WTC11 (cell line): ENCODE results near the gene EXOC6. TPM values are rescaled to one million over a fixed set of nuclear protein-coding genes. Genes with fewer than 3 reads are reported as not detected.

Experiments
- ATAC-seq: fragments of 200-7000 bp; cut with Tn5 transposase; 2 replicates; pipeline ENCODE4 v1.10.0; 2021; ENCODE audit warnings: mild to moderate bottlenecking, moderate library complexity
- CTCF ChIA-PET: fragments of 300-600 bp; sonication (Branson Sonifier 250); formaldehyde crosslinking; loops from one replicate; lab custom pipeline; 2021; ENCODE audit warnings: antibody characterized with exemption; lab: Charles Lee
- POLR2A ChIA-PET: fragments of 350-600 bp; sonication (Branson Sonifier 250); formaldehyde crosslinking; loops from one replicate; lab custom pipeline; 2021; ENCODE audit warnings: antibody characterized with exemption; lab: Charles Lee
- DNase-seq: peaks from one replicate; pipeline ENCODE4 v3.0.0; 2021; ENCODE audit warnings: low spot score
- H3K27ac Mint-ChIP-seq: 2 replicates; pipeline ENCODE4 v1.8.0; 2021; ENCODE audit warnings: mixed read lengths
- H3K27me3 Mint-ChIP-seq: 2 replicates; pipeline ENCODE4 v1.8.0; 2021; ENCODE audit warnings: low read depth, mild to moderate bottlenecking, moderate library complexity, mixed read lengths
- H3K36me3 Mint-ChIP-seq: 2 replicates; pipeline ENCODE4 v1.8.0; 2021; ENCODE audit warnings: mixed read lengths
- H3K4me1 Mint-ChIP-seq: 2 replicates; pipeline ENCODE4 v1.8.0; 2022; ENCODE audit warnings: mixed read lengths
- H3K4me3 Mint-ChIP-seq: 2 replicates; pipeline ENCODE4 v1.8.0; 2021; ENCODE audit warnings: mild to moderate bottlenecking, moderate library complexity, mixed read lengths
- H3K9me3 Mint-ChIP-seq: 2 replicates; pipeline ENCODE4 v1.8.0; 2021; ENCODE audit warnings: mixed read lengths
- CREB1 ChIP-seq: sonication (generic); formaldehyde crosslinking; IDR thresholded peaks from 2 replicates; pipeline ENCODE4 v1.8.0; 2023; ENCODE audit warnings: mild to moderate bottlenecking, missing genetic modification reagents
- ESRRA ChIP-seq: sonication (generic); formaldehyde crosslinking; IDR thresholded peaks from 2 replicates; pipeline ENCODE4 v1.8.1; 2022; ENCODE audit warnings: mild to moderate bottlenecking, missing genetic modification reagents, borderline replicate concordance
- FOXJ3 ChIP-seq: sonication (generic); formaldehyde crosslinking; IDR thresholded peaks from 2 replicates; pipeline ENCODE4 v1.9.0; 2021; ENCODE audit warnings: missing genetic modification reagents, mild to moderate bottlenecking, borderline replicate concordance
- NFE2L1 ChIP-seq: sonication (generic); formaldehyde crosslinking; IDR thresholded peaks from 2 replicates; pipeline ENCODE4 v1.8.1; 2023; ENCODE audit warnings: missing genetic modification reagents
- NFYB ChIP-seq: sonication (generic); formaldehyde crosslinking; conservative IDR thresholded peaks from 2 replicates; pipeline ENCODE4 v1.8.0; 2022; ENCODE audit warnings: low read depth, missing genetic modification reagents
- SOX15 ChIP-seq: fragments of 250-450 bp; sonication (Bioruptor Pico); IDR thresholded peaks from 2 replicates; pipeline ENCODE4 v1.9.0; 2021; ENCODE audit warnings: mild to moderate bottlenecking
- TP53 ChIP-seq: sonication (generic); formaldehyde crosslinking; IDR thresholded peaks from 2 replicates; pipeline ENCODE4 v1.8.1; 2023; ENCODE audit warnings: mild to moderate bottlenecking, missing genetic modification reagents
- ZNF121 ChIP-seq: sonication (generic); formaldehyde crosslinking; IDR thresholded peaks from 2 replicates; pipeline ENCODE4 v1.8.0; 2023; ENCODE audit warnings: missing genetic modification reagents
- ZNF232 ChIP-seq: sonication (generic); formaldehyde crosslinking; IDR thresholded peaks from 2 replicates; pipeline ENCODE4 v1.8.0; 2022; ENCODE audit warnings: mild to moderate bottlenecking, missing genetic modification reagents
- ZNF396 ChIP-seq: fragments of 250-450 bp; sonication (Bioruptor Pico); IDR thresholded peaks from 2 replicates; pipeline ENCODE4 v1.8.0; 2021; ENCODE audit warnings: mild to moderate bottlenecking, moderate library complexity, borderline replicate concordance
- total RNA-seq: library from RNA; stranded (reverse); gene quantifications from 3 replicates; pipeline ENCODE4 v1.2.3, GENCODE V29; 2021
- TF ChIP-seq, protein P1 (sequence below): sonication (generic); formaldehyde crosslinking; IDR thresholded peaks from 2 replicates; pipeline ENCODE4 v1.8.1; 2023; ENCODE audit warnings: mild to moderate bottlenecking, missing genetic modification reagents
- TF ChIP-seq, protein P2 (sequence below): sonication (generic); formaldehyde crosslinking; IDR thresholded peaks from 2 replicates; pipeline ENCODE4 v1.8.0; 2022; ENCODE audit warnings: missing genetic modification reagents
- TF ChIP-seq, protein P3 (sequence below): fragments of 250-450 bp; sonication (Bioruptor Pico); IDR thresholded peaks from 2 replicates; pipeline ENCODE4 v1.9.0; 2021; ENCODE audit warnings: moderate library complexity, mild to moderate bottlenecking, inconsistent platforms, borderline replicate concordance
- TF ChIP-seq, protein P4 (sequence below): sonication (generic); formaldehyde crosslinking; IDR thresholded peaks from 2 replicates; pipeline ENCODE4 v1.8.1; 2023; ENCODE audit warnings: mild to moderate bottlenecking, missing genetic modification reagents
- TF ChIP-seq, protein P5 (sequence below): sonication (generic); formaldehyde crosslinking; IDR thresholded peaks from 2 replicates; pipeline ENCODE4 v1.8.1; 2022; ENCODE audit warnings: mild to moderate bottlenecking, moderate library complexity, missing genetic modification reagents
- TF ChIP-seq, protein P6 (sequence below): sonication (generic); formaldehyde crosslinking; IDR thresholded peaks from 2 replicates; pipeline ENCODE4 v1.8.0; 2023; ENCODE audit warnings: missing genetic modification reagents
- TF ChIP-seq, protein P7 (sequence below): sonication (generic); formaldehyde crosslinking; IDR thresholded peaks from 2 replicates; pipeline ENCODE4 v1.8.1; 2023; ENCODE audit warnings: mild to moderate bottlenecking, missing genetic modification reagents, borderline replicate concordance

Gene EXOC6
- total RNA-seq, 1 experiment from 2014 or later: 5.0 TPM

DNA sequence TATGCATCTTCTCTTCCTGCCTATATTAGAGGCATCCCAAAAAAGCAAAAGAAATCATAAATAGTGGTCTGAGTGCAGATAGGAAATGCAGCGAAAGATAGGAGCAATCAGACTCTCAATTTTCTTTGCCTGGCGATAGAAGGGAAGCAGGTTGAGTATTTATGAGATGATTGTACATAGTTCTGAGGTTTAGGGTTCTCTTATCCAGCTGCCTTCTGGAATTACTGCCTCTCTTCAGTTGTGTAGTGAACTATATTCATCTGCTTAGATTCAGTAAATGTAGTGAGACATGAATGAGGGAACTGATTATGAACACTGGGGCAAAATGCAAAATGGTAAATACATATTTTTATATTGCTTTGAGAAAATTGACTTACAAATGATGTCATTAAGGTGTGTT lies 119.3 kb downstream of the EXOC6 start:
- Mint-ChIP-seq H3K4me3 (no peak overlapping the region), H3K27ac (no peak overlapping the region), H3K27me3 (no peaks in the 10 kb centered on the region), H3K4me1 (no peaks in the 10 kb centered on the region), H3K9me3 (peaks cover 8% of the 10 kb centered on the region), H3K36me3 (peaks cover 7% of the 10 kb centered on the region)
- POLR2A ChIA-PET: no interaction called here
- CTCF ChIA-PET: no interaction called here
- no peak for TF ChIP-seq NFYB (CRISPR knock-in tag)
- TF ChIP-seq, protein P1, sequence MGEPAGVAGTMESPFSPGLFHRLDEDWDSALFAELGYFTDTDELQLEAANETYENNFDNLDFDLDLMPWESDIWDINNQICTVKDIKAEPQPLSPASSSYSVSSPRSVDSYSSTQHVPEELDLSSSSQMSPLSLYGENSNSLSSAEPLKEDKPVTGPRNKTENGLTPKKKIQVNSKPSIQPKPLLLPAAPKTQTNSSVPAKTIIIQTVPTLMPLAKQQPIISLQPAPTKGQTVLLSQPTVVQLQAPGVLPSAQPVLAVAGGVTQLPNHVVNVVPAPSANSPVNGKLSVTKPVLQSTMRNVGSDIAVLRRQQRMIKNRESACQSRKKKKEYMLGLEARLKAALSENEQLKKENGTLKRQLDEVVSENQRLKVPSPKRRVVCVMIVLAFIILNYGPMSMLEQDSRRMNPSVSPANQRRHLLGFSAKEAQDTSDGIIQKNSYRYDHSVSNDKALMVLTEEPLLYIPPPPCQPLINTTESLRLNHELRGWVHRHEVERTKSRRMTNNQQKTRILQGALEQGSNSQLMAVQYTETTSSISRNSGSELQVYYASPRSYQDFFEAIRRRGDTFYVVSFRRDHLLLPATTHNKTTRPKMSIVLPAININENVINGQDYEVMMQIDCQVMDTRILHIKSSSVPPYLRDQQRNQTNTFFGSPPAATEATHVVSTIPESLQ (CRISPR knock-in tag): no peak
- TF ChIP-seq NFE2L1 (CRISPR knock-in tag): no peak
- TF ChIP-seq, protein P2, sequence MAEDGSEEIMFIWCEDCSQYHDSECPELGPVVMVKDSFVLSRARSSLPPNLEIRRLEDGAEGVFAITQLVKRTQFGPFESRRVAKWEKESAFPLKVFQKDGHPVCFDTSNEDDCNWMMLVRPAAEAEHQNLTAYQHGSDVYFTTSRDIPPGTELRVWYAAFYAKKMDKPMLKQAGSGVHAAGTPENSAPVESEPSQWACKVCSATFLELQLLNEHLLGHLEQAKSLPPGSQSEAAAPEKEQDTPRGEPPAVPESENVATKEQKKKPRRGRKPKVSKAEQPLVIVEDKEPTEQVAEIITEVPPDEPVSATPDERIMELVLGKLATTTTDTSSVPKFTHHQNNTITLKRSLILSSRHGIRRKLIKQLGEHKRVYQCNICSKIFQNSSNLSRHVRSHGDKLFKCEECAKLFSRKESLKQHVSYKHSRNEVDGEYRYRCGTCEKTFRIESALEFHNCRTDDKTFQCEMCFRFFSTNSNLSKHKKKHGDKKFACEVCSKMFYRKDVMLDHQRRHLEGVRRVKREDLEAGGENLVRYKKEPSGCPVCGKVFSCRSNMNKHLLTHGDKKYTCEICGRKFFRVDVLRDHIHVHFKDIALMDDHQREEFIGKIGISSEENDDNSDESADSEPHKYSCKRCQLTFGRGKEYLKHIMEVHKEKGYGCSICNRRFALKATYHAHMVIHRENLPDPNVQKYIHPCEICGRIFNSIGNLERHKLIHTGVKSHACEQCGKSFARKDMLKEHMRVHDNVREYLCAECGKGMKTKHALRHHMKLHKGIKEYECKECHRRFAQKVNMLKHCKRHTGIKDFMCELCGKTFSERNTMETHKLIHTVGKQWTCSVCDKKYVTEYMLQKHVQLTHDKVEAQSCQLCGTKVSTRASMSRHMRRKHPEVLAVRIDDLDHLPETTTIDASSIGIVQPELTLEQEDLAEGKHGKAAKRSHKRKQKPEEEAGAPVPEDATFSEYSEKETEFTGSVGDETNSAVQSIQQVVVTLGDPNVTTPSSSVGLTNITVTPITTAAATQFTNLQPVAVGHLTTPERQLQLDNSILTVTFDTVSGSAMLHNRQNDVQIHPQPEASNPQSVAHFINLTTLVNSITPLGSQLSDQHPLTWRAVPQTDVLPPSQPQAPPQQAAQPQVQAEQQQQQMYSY (CRISPR knock-in tag): no peak
- TF ChIP-seq, protein P3, sequence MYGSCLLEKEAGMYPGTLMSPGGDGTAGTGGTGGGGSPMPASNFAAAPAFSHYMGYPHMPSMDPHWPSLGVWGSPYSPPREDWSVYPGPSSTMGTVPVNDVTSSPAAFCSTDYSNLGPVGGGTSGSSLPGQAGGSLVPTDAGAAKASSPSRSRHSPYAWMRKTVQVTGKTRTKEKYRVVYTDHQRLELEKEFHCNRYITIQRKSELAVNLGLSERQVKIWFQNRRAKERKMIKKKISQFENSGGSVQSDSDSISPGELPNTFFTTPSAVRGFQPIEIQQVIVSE (CRISPR knock-in tag): no peak
- TF ChIP-seq CREB1 (CRISPR knock-in tag): no peak
- TF ChIP-seq ZNF121 (CRISPR knock-in tag): no peak
- TF ChIP-seq, protein P4, sequence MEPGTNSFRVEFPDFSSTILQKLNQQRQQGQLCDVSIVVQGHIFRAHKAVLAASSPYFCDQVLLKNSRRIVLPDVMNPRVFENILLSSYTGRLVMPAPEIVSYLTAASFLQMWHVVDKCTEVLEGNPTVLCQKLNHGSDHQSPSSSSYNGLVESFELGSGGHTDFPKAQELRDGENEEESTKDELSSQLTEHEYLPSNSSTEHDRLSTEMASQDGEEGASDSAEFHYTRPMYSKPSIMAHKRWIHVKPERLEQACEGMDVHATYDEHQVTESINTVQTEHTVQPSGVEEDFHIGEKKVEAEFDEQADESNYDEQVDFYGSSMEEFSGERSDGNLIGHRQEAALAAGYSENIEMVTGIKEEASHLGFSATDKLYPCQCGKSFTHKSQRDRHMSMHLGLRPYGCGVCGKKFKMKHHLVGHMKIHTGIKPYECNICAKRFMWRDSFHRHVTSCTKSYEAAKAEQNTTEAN (CRISPR knock-in tag): no peak
- TF ChIP-seq, protein P5, sequence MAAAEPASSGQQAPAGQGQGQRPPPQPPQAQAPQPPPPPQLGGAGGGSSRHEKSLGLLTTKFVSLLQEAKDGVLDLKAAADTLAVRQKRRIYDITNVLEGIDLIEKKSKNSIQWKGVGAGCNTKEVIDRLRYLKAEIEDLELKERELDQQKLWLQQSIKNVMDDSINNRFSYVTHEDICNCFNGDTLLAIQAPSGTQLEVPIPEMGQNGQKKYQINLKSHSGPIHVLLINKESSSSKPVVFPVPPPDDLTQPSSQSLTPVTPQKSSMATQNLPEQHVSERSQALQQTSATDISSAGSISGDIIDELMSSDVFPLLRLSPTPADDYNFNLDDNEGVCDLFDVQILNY (CRISPR knock-in tag): no peak
- no peak for TF ChIP-seq ESRRA (CRISPR knock-in tag)
- no peak for TF ChIP-seq SOX15 (CRISPR knock-in tag)
- no peak for TF ChIP-seq TP53 (CRISPR knock-in tag)
- no peak for TF ChIP-seq ZNF232 (CRISPR knock-in tag)
- TF ChIP-seq, protein P6, sequence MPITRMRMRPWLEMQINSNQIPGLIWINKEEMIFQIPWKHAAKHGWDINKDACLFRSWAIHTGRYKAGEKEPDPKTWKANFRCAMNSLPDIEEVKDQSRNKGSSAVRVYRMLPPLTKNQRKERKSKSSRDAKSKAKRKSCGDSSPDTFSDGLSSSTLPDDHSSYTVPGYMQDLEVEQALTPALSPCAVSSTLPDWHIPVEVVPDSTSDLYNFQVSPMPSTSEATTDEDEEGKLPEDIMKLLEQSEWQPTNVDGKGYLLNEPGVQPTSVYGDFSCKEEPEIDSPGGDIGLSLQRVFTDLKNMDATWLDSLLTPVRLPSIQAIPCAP (CRISPR knock-in tag): no peak
- TF ChIP-seq FOXJ3 (CRISPR knock-in tag): no peak
- TF ChIP-seq, protein P7, sequence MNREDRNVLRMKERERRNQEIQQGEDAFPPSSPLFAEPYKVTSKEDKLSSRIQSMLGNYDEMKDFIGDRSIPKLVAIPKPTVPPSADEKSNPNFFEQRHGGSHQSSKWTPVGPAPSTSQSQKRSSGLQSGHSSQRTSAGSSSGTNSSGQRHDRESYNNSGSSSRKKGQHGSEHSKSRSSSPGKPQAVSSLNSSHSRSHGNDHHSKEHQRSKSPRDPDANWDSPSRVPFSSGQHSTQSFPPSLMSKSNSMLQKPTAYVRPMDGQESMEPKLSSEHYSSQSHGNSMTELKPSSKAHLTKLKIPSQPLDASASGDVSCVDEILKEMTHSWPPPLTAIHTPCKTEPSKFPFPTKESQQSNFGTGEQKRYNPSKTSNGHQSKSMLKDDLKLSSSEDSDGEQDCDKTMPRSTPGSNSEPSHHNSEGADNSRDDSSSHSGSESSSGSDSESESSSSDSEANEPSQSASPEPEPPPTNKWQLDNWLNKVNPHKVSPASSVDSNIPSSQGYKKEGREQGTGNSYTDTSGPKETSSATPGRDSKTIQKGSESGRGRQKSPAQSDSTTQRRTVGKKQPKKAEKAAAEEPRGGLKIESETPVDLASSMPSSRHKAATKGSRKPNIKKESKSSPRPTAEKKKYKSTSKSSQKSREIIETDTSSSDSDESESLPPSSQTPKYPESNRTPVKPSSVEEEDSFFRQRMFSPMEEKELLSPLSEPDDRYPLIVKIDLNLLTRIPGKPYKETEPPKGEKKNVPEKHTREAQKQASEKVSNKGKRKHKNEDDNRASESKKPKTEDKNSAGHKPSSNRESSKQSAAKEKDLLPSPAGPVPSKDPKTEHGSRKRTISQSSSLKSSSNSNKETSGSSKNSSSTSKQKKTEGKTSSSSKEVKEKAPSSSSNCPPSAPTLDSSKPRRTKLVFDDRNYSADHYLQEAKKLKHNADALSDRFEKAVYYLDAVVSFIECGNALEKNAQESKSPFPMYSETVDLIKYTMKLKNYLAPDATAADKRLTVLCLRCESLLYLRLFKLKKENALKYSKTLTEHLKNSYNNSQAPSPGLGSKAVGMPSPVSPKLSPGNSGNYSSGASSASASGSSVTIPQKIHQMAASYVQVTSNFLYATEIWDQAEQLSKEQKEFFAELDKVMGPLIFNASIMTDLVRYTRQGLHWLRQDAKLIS (CRISPR knock-in tag): no peak
- no peak for TF ChIP-seq ZNF396 (CRISPR knock-in tag)
- DNase-seq: no peak
- ATAC-seq: no peak
